ENCODE results near the gene AFF1. TPM values are rescaled to one million over a fixed set of nuclear protein-coding genes. Genes with fewer than 3 reads are reported as not detected.

AFF1 gene
- total RNA-seq, 2 donors from 2014 or later: 42.8 to 57.0 TPM

DNA sequence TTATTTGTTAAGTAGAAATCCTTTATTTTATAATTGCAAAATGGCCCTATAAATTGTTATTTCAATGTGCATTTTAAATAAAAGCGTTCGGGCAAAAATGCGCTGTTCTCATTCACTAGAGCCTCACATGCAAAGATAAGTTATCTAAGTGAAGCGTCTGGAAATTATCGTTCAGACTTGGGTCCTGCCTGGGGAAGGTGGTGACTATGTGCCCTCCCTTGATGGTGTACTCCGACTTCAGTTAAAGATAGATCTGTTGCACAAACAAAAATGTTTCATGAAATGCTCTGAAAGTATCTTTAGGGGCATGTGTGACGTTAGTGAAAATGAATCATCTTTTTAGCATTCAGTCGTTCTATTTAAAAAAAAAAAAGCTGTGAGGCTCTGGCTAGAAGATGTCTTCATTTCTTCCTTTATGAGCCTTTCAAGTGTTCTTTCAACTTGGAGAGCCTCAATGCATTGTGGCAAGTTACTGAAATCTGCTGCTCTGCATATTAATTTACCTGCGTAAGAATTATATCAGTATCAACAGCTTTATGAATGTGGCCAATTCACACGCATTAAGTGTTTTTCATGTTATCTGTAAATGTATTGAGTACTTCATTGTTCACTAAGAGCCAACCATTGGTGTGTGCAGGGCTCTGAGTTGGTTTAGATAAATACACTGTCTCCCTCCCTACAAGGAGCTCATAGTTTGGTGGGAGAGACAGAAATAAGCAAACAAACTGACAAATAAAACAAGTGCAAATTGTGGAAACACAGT, 83.0 kb downstream of the AFF1 start:
- peak overlapping the region in 2 of 4 donors; percentile 15 to 96 for H3K27ac ChIP-seq
- WGBS, 2 donors: 38 to 47% methylated on average over 10 of the region's 10 CpGs

DNA sequence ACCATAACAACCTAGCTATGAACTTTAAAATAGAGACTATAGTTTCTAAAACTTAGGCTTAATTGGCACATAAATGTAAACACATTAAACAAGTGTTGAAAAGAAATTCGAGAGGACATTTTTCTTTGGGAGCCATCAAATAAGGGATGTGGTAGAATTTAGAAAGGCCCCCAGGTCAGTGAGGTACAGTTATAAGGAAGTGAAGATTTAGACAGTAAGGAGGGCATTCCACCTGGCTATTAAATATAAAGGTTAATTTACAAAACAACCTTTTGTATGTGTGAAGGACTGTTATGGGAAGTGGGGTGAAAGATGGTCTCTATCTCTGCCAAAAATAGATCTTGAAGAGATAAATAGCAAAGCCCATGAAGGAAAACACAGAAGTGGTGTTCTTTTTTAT, 83.9 kb downstream of the AFF1 start:
- Histone ChIP-seq H3K27me3 (no peaks in the 10 kb centered on the region), H3K4me1 (peaks cover 76% of the 10 kb centered on the region), H3K4me3 (no peak overlapping the region), H3K27ac (peak overlapping the region in 2 of 4 donors; percentile 2 to 59), H3K36me3 (replicated peaks in 1 of 2; ENCODE audit: insufficient read depth in 1 of 2, low read depth in 2 of 2) (no peaks in the 10 kb centered on the region), H3K9me3 (no peaks in the 10 kb centered on the region)
- DNase-seq: no peak
- ATAC-seq: no peak
- intact Hi-C loops (cut with DNase I): no loop called here
- 39 to 48% methylated on average over 1 of the region's 1 CpG for WGBS, 2 donors
- TF ChIP-seq, protein P1, sequence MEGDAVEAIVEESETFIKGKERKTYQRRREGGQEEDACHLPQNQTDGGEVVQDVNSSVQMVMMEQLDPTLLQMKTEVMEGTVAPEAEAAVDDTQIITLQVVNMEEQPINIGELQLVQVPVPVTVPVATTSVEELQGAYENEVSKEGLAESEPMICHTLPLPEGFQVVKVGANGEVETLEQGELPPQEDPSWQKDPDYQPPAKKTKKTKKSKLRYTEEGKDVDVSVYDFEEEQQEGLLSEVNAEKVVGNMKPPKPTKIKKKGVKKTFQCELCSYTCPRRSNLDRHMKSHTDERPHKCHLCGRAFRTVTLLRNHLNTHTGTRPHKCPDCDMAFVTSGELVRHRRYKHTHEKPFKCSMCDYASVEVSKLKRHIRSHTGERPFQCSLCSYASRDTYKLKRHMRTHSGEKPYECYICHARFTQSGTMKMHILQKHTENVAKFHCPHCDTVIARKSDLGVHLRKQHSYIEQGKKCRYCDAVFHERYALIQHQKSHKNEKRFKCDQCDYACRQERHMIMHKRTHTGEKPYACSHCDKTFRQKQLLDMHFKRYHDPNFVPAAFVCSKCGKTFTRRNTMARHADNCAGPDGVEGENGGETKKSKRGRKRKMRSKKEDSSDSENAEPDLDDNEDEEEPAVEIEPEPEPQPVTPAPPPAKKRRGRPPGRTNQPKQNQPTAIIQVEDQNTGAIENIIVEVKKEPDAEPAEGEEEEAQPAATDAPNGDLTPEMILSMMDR (IDR thresholded peaks at IDR 0.05): no peak
- no peak for TF ChIP-seq POLR2A (IDR thresholded peaks at IDR 0.05)

More for the DNA sequence above, 83.0 kb downstream of the AFF1 start:
- no peak overlapping the region for H3K4me3 ChIP-seq
- H3K27me3 ChIP-seq: no peaks in the 10 kb centered on the region
- ATAC-seq (no peak), DNase-seq (no peak)
- TF ChIP-seq, protein P1 (IDR thresholded peaks at IDR 0.05): no peak
- no peak for TF ChIP-seq POLR2A (IDR thresholded peaks at IDR 0.05)
- intact Hi-C loops (cut with DNase I): no loop called here
- H3K4me1 ChIP-seq: peaks cover 76% of the 10 kb centered on the region
- no peaks in the 10 kb centered on the region for H3K9me3 ChIP-seq
- no peaks in the 10 kb centered on the region for H3K36me3 ChIP-seq (replicated peaks in 1 of 2; ENCODE audit: insufficient read depth in 1 of 2, low read depth in 2 of 2)

DNA sequence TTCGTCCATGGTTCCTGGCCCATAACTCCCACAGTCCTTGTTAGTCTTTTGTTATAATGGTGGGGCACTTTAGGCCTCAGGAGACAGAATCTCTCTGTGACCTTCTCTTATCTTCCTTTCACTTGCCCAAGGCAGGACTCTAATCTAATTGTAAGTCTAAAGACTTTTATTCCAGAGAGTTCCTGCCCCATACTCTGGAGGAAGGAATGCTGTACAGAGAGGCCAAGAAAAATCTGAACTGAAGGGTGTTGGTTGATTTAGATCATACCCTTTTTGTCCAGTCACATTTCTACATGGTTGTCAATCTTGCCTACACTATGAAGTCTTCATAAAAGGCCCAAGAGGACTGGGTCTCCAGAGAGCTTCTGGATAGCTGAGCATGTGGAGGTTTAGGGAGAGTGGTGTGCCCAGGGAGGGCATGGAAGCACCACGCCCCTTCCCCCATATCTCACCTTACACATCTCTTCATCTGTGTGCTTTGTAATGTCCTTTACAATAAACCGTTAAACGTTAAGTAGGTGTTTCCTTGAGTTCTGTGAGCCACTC, 84.5 kb downstream of the AFF1 start:
- H3K4me3 ChIP-seq: no peak overlapping the region
- no peak for TF ChIP-seq POLR2A (IDR thresholded peaks at IDR 0.05)
- TF ChIP-seq, protein P1 (IDR thresholded peaks at IDR 0.05): no peak
- peak overlapping the region in 3 of 4 donors; percentile 2 to 59 (median 25) for H3K27ac ChIP-seq
- WGBS, 2 donors: 53 to 71% methylated on average over 4 of the region's 4 CpGs
- intact Hi-C loops (cut with DNase I): no loop called here
- no peaks in the 10 kb centered on the region for H3K36me3 ChIP-seq (replicated peaks in 1 of 2; ENCODE audit: insufficient read depth in 1 of 2, low read depth in 2 of 2)
- no peaks in the 10 kb centered on the region for H3K9me3 ChIP-seq
- H3K27me3 ChIP-seq: no peaks in the 10 kb centered on the region
- ATAC-seq (no peak), DNase-seq (no peak)
- H3K4me1 ChIP-seq: peaks cover 76% of the 10 kb centered on the region

DNA sequence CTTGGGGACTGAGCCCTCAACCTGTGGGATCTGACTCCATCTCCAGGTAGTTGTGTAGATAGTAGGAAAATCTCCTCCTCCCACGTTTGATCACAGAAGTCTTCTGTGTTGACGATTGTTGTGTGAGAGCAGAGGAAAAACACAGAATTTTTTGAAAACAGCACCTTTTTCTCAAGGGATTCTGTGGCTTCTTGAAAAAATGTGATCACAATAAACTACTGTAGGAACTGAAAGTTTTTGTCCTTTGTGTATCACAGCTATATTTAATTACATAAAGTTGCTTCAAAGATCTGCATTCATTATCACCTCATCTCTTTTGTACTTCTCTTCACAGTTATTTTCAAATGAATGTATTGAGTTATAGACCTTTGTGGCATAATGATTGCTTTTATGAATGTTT, 85.1 kb downstream of the AFF1 start:
- intact Hi-C loops (cut with DNase I): no loop called here
- no peaks in the 10 kb centered on the region for H3K27me3 ChIP-seq
- H3K27ac ChIP-seq: peak overlapping the region in 2 of 4 donors; percentile 2 to 59
- no peak overlapping the region for H3K4me3 ChIP-seq
- H3K9me3 ChIP-seq: no peaks in the 10 kb centered on the region
- H3K36me3 ChIP-seq (replicated peaks in 1 of 2; ENCODE audit: insufficient read depth in 1 of 2, low read depth in 2 of 2): no peaks in the 10 kb centered on the region
- WGBS, 2 donors: 35 to 43% methylated on average over 2 of the region's 2 CpGs
- TF ChIP-seq POLR2A (IDR thresholded peaks at IDR 0.05): no peak
- TF ChIP-seq, protein P1 (IDR thresholded peaks at IDR 0.05): no peak
- DNase-seq (no peak), ATAC-seq (no peak)
- peaks cover 74% of the 10 kb centered on the region for H3K4me1 ChIP-seq
